T47D (cell line): ENCODE results near the gene BMP7.

Experiments used
- DNase-seq, 2 experiments: peaks; one replicate each; pipeline versions ENCODE4 v3.0.0 to v3.0.0-alpha.2; 2011 to 2012; ENCODE audit warnings: low read depth in 1 of 2, low spot score in 1 of 2
- JUND ChIP-seq: IDR thresholded peaks from 2 replicates; pipeline ENCODE4 v1.6.1; 2012; ENCODE audit warnings: low read depth
- in situ Hi-C: cut with HindIII; loops from 2 replicates; pipeline ENCODE4 v1.10.0; 2016; ENCODE audit warnings: low sequenced_read_pairs, low pct_unique_long_range_greater_than_20kb

Gene BMP7

DNA sequence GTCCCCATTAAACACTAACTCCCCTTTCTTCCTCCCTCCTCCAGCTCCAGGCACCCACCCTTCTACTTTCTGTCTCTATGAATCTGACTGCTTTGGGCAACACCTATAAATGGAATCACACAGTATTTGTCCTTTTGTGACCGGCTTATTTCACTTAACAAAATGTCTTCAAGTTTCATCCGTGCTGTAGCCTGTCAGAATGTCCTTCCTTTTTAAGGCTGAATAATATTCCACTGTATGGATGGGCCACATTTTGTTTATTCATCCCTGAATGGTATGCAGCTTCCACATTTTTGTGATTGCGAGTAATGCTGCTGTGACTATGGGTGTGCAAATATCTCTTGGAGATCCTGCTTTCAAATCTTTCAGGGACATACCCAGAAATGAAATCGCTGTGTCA, 28.4 kb downstream of the BMP7 start:
- in situ Hi-C loops: no loop called here
- TF ChIP-seq JUND: no peak

DNA sequence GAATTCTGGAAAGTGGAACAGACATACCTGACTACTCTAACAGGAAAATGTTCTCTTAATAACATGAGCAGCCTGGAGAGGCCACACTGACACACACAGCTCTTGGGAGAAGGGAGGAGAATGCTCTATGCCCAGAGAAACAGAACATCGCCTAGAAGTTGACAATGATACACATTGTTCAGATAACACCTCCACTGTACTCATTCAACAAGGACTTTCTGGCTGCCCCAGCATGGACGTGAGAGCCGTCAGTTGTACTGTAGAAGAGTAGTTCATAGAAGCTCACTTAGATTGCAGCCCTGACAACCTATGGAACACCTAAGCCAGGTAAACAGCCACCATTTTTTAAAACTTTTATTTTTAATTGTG, 28.9 kb downstream of the BMP7 start:
- in situ Hi-C loops: no loop called here
- DNase-seq: no peak
- TF ChIP-seq JUND: no peak

More for the DNA sequence above, 28.4 kb downstream of the BMP7 start:
- DNase-seq: no peak

DNA sequence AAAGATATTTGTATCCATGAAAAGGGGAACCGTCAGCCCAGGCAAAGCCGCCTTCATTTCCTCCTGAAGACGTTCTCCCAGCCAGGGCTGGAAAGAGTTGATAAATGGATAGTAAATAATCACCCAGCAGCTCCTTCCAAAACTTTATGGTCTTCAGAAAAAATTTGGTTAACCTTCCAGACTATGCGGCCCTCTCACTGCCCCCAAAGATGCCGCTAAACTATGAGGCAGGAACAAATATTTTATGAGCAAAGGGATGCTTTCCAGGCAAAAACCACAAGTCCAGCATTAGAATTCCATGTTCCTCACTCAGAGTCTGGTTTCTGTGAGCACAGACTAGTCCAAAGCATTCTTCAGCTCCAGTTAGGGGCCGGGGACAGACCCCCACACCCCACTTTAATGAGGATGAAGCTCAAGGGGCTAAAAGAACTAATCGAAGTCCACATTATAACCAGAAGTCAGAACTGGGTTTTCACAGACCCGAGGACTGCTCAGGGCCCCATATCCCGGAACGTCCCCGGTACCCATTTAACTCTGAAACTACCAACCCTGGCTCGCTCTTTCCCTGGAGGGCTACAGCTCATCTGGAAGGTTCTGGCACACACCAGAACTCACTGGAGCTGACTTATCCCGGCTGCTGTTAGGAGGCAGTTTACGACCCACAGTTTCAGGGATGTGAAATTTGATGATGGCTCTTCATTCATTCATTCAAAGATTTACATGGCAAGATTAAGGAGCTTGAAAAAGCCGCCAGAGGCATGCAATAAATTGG, 29.4 kb downstream of the BMP7 start:
- no peak for DNase-seq
- TF ChIP-seq JUND: no peak
- in situ Hi-C loops: no loop called here

DNA sequence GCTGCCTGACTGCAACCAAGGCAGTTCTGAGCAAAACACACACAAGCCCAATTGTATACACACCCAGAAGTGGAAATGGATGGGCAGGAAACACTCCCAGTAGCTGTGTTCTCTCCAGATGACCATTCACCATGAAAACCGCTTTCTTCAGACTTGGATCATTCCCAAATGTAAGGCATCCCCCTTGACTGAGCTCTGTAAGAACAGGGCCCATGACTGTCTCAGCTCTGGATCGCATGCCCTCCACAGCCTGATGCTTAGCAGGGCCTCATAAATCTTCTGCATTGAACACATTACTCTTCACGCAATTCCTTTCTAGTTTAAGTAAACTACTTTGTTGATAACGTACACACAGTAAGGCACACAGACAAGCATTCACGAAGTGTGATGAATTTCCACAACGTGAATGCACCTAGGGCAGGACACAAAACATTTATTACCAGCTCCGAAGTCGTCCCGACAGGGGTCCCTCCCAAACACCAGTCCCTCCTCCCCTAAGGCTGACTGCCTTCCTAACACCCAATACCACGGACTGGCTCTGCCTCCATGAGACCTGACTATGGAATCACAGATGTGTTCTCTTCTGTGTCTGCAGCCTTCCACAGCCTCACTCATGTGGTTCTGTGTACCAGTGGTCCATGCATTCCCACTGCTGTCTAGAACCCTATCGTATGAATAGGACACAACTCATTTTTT, 31.7 kb downstream of the BMP7 start:
- DNase-seq: no peak
- TF ChIP-seq JUND: no peak
- in situ Hi-C loops: no loop called here

DNA sequence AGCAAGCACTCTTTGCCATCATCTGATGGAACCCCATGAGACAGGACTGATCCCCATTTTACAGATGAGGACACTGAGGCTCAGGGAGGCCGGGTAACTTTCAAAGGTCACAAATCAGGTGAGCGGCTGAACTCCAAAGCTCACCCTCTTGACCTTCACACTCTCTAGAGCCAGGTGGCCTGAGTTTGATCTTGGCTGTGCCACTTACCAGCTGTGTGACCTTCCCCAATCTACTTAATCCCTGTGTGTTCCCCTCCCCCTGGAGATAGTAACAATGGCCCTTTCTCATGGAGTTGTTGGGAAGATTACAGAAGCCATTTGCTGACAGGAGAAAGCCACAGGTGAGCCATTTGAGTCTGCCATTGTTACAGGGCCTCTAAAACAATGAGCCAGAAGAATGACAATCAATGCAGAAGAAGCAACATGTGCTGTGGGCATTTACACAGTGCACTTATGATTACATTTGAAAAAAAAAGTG, 34.5 kb downstream of the BMP7 start:
- in situ Hi-C loops: no loop called here
- no peak for DNase-seq
- no peak for TF ChIP-seq JUND

DNA sequence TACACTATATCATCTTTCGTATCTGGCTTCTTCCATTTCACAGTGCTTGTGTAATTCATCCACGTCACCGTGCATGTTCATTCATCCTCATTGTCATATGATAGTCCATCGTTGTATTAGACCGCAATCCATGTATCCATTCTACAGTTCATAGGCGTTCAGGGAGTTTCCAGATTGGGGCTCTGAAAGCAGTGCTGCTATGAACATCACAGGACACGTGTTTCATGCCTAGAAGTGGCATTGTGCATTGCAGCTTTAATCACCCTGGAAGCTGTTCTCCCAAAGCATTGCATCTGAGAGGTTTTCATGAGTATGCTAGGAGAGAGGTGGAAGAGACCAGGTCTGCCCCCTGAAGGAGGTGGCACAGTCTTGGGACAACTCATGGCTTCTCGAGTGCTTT, 35.3 kb downstream of the BMP7 start:
- in situ Hi-C loops: no loop called here
- no peak for TF ChIP-seq JUND
- DNase-seq: no peak

DNA sequence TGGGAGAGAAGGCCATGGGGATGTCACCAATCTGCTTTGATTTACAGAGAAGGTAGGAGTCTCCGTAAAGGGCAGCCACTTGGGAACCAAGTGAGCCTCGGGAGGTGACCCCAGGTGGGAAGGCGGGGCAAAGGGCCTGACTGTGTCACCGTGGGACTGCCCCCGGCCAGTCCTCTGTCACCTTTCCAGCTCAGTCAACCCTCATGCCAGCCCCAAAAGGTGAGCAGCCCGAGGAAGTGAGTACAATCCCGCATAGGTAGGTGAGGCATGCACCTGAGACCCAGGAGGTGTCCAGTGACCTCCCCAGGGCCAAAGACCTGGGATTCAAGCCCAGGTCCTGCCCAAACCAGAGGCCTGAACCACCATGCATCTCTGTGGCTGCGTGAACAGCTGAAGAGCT, 36.2 kb downstream of the BMP7 start:
- no peak for TF ChIP-seq JUND
- in situ Hi-C loops: no loop called here
- no peak for DNase-seq

DNA sequence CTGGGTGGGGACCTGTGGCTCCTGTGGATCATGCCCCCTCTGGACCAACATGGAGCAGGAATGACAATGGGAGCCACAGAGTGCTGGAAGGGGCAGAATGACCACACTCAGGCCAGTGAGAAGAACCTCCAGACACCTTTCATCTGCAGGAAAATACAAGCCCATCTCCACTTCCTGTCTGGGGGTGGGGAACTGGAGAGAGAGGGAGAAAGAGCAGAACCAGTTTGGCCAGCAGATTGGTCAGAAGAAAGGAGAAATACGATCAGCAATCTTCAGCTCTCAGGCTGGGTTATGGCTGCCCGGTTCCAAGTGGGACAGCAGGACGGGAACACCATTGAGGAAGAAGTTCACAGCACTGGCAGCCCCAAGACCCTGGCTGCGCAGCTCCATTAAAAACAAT, 37.0 kb downstream of the BMP7 start:
- in situ Hi-C loops: no loop called here
- TF ChIP-seq JUND: no peak
- peak in 1 of 2 experiments; percentile 60 for DNase-seq

DNA sequence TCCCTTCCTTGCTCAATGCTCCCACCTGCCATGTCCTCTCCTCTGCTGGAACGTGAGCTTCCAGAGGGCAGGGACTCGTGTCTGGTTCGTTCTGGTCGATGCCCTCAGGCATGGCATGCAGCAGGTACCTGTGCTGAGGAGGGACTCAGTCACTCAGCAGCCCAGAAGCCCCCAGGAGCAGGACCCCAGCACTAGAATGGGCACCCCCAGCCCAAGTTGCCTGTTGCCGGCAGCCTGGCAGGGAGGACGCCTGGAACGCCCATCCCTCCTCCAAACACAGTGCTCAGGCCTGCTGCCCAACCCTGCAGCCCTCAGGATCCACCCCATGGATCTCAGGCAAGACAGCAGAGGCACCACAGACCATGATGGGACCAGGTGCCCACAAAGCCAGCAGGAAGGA, 40.6 kb downstream of the BMP7 start:
- no peak for DNase-seq
- in situ Hi-C loops: no loop called here
- no peak for TF ChIP-seq JUND

DNA sequence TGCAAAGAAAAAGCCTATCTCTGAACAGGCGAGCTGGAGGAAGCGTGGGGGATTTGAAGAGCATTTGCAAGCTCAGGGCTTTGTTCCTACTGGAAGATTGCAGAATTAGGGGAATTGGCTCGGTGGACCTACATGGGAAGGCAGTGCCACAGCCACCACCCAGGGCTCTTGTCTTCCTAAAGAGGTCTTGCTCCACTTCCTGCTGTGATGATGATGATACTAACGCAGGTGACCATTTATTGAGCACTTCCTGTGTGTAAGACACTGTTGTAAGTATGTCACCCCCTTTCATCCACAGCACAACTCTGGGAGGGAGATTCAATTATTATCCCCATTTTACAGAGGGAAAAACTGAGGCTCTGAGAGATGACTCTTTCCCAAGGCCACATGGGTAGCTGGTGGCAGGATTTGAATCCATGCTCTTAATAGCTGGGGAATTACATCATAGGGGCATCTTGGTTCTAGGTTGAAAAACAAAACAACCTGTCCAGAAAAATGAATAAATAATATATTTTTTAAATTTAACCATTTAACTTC, 41.2 kb downstream of the BMP7 start:
- DNase-seq: no peak
- TF ChIP-seq JUND: no peak
- in situ Hi-C loops: no loop called here

DNA sequence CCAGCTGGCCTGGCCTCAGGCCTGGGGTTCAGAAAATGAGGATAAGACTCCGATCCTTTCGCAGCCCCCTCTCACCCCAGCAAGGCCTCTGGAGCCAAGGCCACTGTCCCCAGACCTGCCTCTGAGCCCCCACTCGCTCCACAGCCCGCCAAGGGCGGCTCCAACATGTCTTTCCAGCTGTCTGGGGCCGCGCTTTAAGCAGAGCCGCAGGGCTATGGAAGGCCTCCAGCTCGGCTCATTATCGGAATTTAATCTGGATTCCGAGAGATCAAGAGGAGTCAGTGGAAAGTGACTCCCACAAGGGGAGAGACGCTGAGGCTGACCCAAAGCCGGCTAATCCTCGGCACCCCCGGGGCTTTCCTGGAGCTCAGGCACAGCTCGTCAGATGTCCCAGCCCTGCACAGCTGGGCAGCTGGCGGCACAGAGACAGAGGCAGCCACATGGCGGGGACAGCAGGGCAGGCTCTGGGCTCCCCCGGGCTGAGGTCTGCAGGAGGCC, 41.8 kb downstream of the BMP7 start:
- TF ChIP-seq JUND: no peak
- no peak for DNase-seq
- in situ Hi-C loops: no loop called here

DNA sequence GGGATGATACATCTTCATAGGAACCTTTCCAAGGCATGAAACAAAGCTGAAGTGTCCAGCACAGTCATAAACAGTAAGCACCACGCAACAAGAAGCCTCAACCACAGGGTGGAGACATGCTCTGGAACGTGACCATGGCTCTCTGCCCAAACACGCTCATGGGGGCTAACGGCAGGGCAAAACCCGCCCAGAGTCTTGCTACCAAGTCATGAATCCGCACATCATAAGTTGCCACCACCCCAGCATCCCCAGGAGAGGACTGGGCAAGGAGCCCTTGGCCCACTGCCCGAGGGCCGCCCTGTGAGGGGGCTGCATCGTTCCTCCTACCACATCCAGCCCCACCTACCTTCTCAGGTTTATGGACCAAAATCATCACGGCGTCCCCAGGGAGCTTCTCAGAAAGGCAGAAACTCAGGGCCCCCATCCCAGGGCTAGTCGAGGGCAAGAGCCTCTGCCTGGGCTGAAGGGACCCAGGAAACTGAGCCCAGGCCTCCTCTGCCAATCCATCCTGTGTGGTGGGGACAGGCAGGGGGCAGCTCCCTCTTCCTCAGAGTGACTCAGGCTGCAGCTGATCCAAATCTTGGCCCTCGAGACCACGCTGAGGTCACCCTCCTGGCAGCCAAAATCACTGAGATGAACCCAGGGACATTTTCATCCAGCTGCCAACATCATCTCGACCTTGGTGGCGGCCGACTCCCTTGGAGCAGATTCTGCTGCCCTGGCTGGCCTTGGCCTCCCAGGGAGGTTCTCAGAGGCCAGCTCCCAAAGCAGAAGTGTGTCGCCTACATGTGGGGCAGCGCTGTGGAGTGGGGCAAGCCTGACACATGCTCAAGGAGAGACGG, 42.6 kb downstream of the BMP7 start:
- peak; percentile 37 to 43 for DNase-seq
- TF ChIP-seq JUND: no peak
- in situ Hi-C loops: no loop called here
